GM18870 (cell line): Measurements from ENCODE around the gene FAM227B.
A peak's percentile ranks its signal among the peaks of the same experiment; 100 is the strongest.
"Not testable (repeated sequence)": the region's sequence is repeated elsewhere in the genome, so short reads cannot be mapped to it uniquely, and the experiment has no call there.

Experiments
- ATAC-seq: cut with Tn5 transposase; IDR thresholded peaks from one replicate; pipeline ENCODE4 v1.9.1; 2021; ENCODE audit warnings: moderate library complexity; ENCODE audit not compliant: unreplicated experiment

FAM227B gene

GRCh38 chr15:49495993-49496753 is 124.4 kb downstream of the FAM227B start:
- ATAC-seq, result no peak

DNA sequence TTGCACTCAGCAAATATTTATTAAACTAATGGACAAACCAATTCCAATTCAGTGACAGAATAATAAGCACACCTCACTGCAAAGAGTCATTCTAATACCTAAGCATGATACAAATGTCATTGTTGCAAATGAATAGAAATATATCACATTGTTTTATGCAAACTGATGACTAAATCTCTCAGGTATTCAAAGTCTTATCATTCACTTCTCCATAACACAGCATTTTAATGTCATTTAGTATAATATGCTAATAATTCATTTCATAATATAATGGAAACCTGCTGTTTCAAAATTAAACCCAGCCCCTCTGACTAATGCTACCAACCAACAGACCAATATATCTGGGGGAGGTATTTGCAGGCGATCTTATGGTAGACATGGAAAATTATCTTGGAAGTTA is 125.8 kb downstream of the FAM227B start:
- ATAC-seq, result no peak

DNA sequence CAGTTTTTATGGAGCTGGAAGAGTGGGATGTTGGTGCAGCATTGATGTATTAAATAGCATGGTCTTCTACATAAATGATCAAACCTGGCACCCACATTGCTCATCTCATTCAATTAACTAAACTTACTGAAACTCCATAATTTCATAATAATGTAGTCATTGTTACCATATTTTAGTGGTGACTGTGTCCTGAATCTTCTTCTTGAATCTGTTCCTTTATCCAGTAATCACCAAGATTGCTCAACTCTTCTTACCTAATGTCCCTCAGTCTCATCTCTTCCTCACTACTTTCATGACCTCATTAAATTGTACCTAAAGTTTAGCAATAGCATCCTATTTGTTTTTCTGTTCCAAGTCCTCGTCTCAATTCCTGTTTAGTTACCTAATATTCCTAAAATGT is 127.8 kb downstream of the FAM227B start:
- ATAC-seq, result no peak

DNA sequence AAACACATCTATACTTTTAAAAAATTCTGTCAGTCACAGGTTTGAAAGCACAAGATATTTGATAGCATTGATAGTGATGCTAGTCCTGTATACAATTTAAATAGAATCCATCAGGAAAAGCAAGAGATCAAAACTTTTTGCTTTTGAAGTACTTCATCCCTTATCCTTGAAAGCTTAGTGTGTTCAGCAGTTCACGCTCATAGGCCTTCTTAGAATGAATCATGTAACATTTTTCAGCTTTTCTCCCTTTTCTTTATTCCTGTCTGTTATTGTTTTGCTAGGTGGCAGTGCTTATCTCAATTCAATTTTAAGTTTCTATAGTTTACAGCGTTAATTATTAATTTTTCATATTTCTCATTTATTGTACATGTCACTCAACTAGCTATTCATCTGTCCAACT is 128.5 kb downstream of the FAM227B start:
- no peak for ATAC-seq

- ATAC-seq, result no peak
Observed at GRCh38 chr15:49490966-49491365, 129.7 kb downstream of the FAM227B start.

DNA sequence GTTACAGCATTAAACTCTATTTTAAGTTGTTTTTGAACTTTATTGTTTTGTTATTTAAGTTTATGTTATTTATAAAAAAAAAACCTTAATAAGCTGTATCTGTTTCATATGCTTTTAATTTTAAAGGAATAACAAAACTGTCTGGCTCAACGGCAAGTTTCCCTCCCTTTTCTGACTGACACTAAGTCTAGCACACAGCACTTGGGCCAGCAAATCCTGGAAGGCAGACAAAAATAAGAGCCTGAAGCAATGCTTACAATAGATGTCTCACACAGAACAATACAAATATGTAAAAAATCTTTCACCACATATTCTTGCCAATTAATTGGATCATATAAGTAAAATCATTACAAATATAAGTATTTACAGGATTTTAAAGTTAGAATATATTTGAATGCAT is 135.2 kb downstream of the FAM227B start:
- not testable (repeated sequence) for ATAC-seq

DNA sequence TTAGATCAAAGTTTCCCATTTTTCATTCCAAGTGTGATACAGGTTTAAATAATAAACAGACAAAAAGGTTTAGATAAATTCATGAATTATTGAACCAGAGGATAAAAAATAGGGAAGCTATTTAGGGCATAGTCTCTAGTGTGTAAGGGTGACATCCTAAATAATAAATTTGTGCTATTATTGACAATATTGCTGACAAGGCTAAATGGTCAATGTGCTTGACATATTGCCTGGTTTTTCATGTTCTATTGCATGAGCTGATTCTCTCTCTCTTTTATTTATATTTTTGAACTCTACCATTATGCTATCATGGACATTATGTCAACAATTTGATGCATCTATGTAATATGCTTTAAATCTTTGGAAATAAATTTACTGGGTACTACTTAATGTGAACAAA is 141.6 kb downstream of the FAM227B start:
- not testable (repeated sequence) for ATAC-seq

GRCh38 chr15:49478021-49478420 is 142.6 kb downstream of the FAM227B start:
- ATAC-seq, result not testable (repeated sequence)

- no peak for ATAC-seq
Observed at GRCh38 chr15:49473031-49473430, 147.6 kb downstream of the FAM227B start.

DNA sequence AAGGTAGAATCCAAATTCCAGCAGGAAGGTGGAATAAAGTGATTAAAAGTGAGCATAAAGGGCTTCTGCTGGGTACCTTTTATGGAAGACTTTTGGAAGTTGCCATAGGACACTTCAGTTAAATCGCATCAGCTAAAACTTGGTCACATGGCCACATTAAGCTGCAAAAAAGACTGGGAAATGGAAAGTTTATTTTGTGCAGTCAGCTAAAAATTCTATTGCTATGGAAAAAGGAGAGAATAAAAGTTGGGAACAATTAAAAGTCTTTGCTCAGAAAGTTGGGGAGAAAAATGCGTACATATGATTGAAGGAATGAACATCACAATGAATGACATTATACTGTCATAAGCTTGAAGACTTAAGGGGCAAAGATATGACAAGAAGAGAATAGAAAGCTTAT is 148.3 kb downstream of the FAM227B start:
- ATAC-seq, result no peak

- ATAC-seq, result peak; percentile 79
Observed at GRCh38 chr15:49471733-49472132, 148.9 kb downstream of the FAM227B start.

GRCh38 chr15:49471248-49471647 is 149.4 kb downstream of the FAM227B start:
- not testable (repeated sequence) for ATAC-seq

DNA sequence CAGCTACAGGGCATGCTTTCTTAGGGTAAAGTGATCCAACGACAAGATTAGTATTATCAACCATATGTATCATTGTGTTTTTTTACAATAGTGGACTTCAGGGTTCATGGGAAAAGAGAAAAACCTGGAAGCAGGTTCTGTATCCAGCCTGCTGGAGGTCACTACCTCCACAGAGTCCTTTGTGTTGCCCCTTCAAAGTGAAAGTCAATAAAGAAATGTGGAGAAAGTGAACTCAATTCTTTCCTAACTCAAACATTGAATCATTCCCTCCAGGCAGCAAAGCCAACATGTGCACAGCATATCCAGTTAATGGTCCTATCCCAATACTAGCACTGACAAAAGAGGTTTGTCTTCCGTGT is 152.2 kb downstream of the FAM227B start:
- no peak for ATAC-seq

- no peak for ATAC-seq
Observed at GRCh38 chr15:49467746-49468480, 152.7 kb downstream of the FAM227B start.

GRCh38 chr15:49466119-49466518 is 154.5 kb downstream of the FAM227B start:
- no peak for ATAC-seq

- ATAC-seq, result no peak
Observed at GRCh38 chr15:49464522-49464921, 156.1 kb downstream of the FAM227B start.

- no peak for ATAC-seq
Observed at GRCh38 chr15:49462232-49462844, 158.3 kb downstream of the FAM227B start.

DNA sequence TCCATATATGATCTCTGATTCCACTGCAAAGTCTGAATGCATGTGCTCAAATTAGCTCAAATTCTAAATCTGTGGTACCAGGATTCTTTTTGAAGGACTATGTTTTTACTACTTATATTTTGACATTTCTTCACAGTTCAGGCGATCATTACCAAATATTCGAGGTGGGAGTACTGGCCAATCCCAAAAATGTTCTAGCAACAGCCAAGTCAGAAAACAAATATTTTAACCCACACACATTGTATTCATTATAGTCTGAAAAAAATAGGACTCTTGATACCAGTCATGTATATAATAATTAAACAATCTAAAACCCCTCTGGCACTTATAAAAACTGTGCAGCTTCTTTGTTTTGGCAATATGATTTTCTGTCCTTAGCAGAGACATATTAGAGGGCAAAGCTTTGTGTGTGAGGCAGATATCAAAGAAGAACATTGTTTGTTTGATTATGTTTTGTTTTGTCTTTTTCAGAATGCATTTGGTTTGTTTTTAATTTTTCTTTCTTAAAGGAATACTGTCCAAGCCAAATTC is 160.1 kb downstream of the FAM227B start:
- ATAC-seq, result no peak

DNA sequence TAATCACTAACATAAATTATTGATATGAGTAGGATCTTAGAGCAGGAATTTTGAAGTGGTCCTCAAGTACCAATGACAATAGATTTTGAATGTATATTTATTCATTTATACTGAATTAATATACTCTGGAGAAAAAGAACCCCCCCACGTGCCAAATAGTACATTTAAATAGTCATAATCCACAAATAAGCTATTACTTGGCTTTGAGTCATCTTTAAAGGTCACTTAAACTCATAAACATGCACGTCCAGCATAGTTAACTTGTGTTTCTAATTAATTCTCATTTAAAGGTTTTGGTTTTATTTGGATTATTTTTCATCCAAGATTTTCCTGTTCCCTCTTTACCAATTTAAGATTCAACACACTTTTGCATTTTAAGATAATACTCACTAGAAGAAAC is 162.5 kb downstream of the FAM227B start:
- no peak for ATAC-seq

DNA sequence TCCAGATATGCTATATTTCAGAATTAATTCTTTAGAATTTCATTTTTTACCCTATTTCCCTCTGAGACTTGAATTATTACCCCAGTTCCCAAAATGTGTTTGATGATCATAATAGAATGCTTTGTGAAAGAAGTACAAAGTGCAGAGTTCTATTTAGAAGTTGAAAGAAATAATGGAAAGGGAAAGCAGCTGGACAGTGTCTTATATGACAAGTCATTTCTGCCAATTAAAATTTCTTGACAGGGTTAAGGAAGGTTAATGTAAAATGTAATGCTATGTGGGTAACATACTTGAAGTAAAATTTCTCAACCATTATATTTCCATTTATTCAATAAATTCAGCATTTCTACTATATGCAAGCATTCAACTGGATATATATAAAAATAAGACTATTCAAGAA is 164.5 kb downstream of the FAM227B start:
- ATAC-seq, result no peak

DNA sequence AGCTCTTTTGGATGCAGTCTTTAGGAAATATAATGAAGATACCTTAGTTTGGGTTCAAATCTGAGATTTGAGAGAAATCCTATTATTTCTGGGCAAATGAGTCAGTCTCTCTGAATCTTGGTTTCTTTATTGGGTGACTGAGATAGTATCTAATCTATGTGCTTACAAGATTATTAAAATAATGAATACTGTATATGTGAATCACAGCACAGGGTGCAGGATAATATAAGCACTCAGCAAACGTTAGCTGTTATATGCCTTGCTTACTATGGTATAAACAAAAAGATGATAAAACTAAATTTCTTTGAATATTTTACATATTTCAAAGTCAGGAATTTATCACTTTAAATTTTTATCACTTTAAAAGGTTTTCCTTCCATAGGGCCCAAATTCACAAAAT is 168.0 kb downstream of the FAM227B start:
- no peak for ATAC-seq

GRCh38 chr15:49441816-49442215 is 178.8 kb downstream of the FAM227B start:
- ATAC-seq, result no peak
